GM13976 (cell line): ENCODE data around the gene SPOCK3.

ENCODE experiments used
- DNase-seq: peaks from one replicate; pipeline ENCODE4 v3.0.0; 2012; ENCODE audit warnings: low spot score
- CTCF ChIP-seq: IDR thresholded peaks from 2 replicates; pipeline ENCODE4 v1.5.1; 2012; ENCODE audit warnings: borderline replicate concordance, mild to moderate bottlenecking; ENCODE audit not compliant: insufficient read depth; ENCODE audit errors: extremely low read depth, missing control alignments, control extremely low read depth
- in situ Hi-C: fragments of 300-500 bp; cut with MboI; formaldehyde crosslinking; loops from one replicate; pipeline ENCODE4 v1.12.0; 2022; ENCODE audit warnings: low sequenced_read_pairs, mixed read lengths, inconsistent platforms; ENCODE audit not compliant: unreplicated experiment

Gene SPOCK3

GRCh38 chr4:167183036-167183435, 51.3 kb downstream of the SPOCK3 start:
- in situ Hi-C loops, result no loop called here
- no peak for TF ChIP-seq CTCF
- DNase-seq, result no peak

GRCh38 chr4:167177925-167178324, 56.4 kb downstream of the SPOCK3 start:
- TF ChIP-seq CTCF, result no peak
- in situ Hi-C loops, result no loop called here
- no peak for DNase-seq

- in situ Hi-C loops, result no loop called here
- TF ChIP-seq CTCF, result no peak
- no peak for DNase-seq
Observed at GRCh38 chr4:167176723-167177367, 57.4 kb downstream of the SPOCK3 start.

GRCh38 chr4:167171928-167172327, 62.4 kb downstream of the SPOCK3 start:
- in situ Hi-C loops, result no loop called here
- no peak for TF ChIP-seq CTCF
- DNase-seq, result no peak

GRCh38 chr4:167168611-167169010, 65.7 kb downstream of the SPOCK3 start:
- no peak for DNase-seq
- in situ Hi-C loops, result no loop called here
- no peak for TF ChIP-seq CTCF

- TF ChIP-seq CTCF, result no peak
- DNase-seq, result no peak
- in situ Hi-C loops, result no loop called here
Observed at GRCh38 chr4:167150587-167150986, 83.7 kb downstream of the SPOCK3 start.
